H1 (cell line): ENCODE measurements around the gene TCN2. TPM values are rescaled to one million over a fixed set of nuclear protein-coding genes. Genes with fewer than 3 reads are reported as not detected.

Experiments used
- CTCF ChIA-PET: fragments of 300-600 bp; sonication (Branson Sonifier 250); formaldehyde crosslinking; loops from one replicate; lab custom pipeline; 2021; ENCODE audit not compliant: partially characterized antibody; lab: Charles Lee
- POLR2A ChIA-PET: fragments of 300-600 bp; sonication (Branson Sonifier 250); formaldehyde crosslinking; loops from one replicate; lab custom pipeline; 2021; ENCODE audit warnings: inconsistent platforms; ENCODE audit not compliant: partially characterized antibody; lab: Charles Lee
- DNase-seq, 2 experiments: peaks; one replicate each; pipeline versions ENCODE4 v3.0.0 to v3.0.0-alpha.2; 2010 to 2022; ENCODE audit warnings: low spot score in 2 of 2, low read depth in 1 of 2, mixed read lengths in 1 of 2
- FAIRE-seq: peaks from 2 replicates; lab custom pipeline; 2011; peaks lifted over from hg19 to GRCh38; lab: Jason Lieb, UNC
- H2AFZ ChIP-seq: 2 replicates; pipeline ENCODE4 v1.8.1; 2012; ENCODE audit warnings: low read length, inconsistent platforms
- H2AK5ac ChIP-seq: 2 replicates; pipeline ENCODE4 v1.6.1; 2013; ENCODE audit warnings: low read depth, low read length
- H2BK120ac ChIP-seq: replicated peaks from 2 replicates; pipeline ENCODE3; 2013; ENCODE audit warnings: low read depth, low read length, inconsistent platforms
- H2BK12ac ChIP-seq: 2 replicates; pipeline ENCODE4 v1.6.1; 2013; ENCODE audit warnings: low read depth, low read length
- H2BK15ac ChIP-seq: 2 replicates; pipeline ENCODE4 v1.6.1; 2013; ENCODE audit warnings: low read length
- H2BK20ac ChIP-seq: 2 replicates; pipeline ENCODE4 v1.6.1; 2013; ENCODE audit warnings: low read length
- H2BK5ac ChIP-seq: 2 replicates; pipeline ENCODE4 v1.6.1; 2013; ENCODE audit warnings: low read depth, low read length
- H3K14ac ChIP-seq: 2 replicates; pipeline ENCODE4 v1.6.1; 2013; ENCODE audit warnings: inconsistent platforms; ENCODE audit not compliant: insufficient read length
- H3K18ac ChIP-seq: 2 replicates; pipeline ENCODE4 v1.6.1; 2013; ENCODE audit warnings: low read length; ENCODE audit errors: extremely low read depth
- H3K23ac ChIP-seq: 2 replicates; pipeline ENCODE4 v1.6.1; 2013; ENCODE audit warnings: inconsistent platforms; ENCODE audit not compliant: insufficient read length
- H3K23me2 ChIP-seq: 2 replicates; pipeline ENCODE4 v1.6.1; 2013; ENCODE audit warnings: low read depth, low read length
- H3K27ac ChIP-seq: 2 replicates; pipeline ENCODE4 v1.6.1; 2011; ENCODE audit warnings: low read depth, low read length, inconsistent platforms
- H3K27me3 ChIP-seq, 4 experiments: replicated peaks in 1 of 4; 1 replicate in 1 of 4; 2 replicates in 3 of 4; pipeline versions ENCODE4 v1.6.1 to v1.8.1; 2011 to 2013; ENCODE audit warnings: low read length in 3 of 4, mild to moderate bottlenecking in 3 of 4, inconsistent platforms in 2 of 4, mixed read lengths in 2 of 4, moderate library complexity in 1 of 4; ENCODE audit not compliant: control insufficient read depth in 3 of 4, insufficient read depth in 3 of 4; ENCODE audit errors: extremely low read depth in 1 of 4
- H3K36me3 ChIP-seq, 4 experiments: 2 replicates each; pipeline versions ENCODE4 v1.6.1 to v1.8.1; 2011 to 2013; ENCODE audit warnings: mild to moderate bottlenecking in 4 of 4, low read length in 3 of 4, moderate library complexity in 2 of 4, control low read depth in 1 of 4, inconsistent platforms in 1 of 4; ENCODE audit not compliant: insufficient read depth in 4 of 4, control insufficient read depth in 2 of 4
- H3K4ac ChIP-seq: replicated peaks from 2 replicates; pipeline ENCODE3; 2013; ENCODE audit warnings: low read length, low read depth, mixed read lengths, inconsistent platforms; ENCODE audit not compliant: insufficient read length
- H3K4me1 ChIP-seq, 4 experiments: replicated peaks in 1 of 4; 1 replicate in 1 of 4; 2 replicates in 3 of 4; pipeline versions ENCODE4 v1.6.1 to v1.8.1; 2011 to 2013; ENCODE audit warnings: low read length in 3 of 4, inconsistent platforms in 2 of 4, mixed read lengths in 1 of 4; ENCODE audit not compliant: insufficient read depth in 4 of 4, control insufficient read depth in 3 of 4
- H3K4me2 ChIP-seq, 2 experiments: 2 replicates each; pipeline versions ENCODE4 v1.6.1 to v1.8.1; 2011 to 2013; ENCODE audit warnings: low read depth in 2 of 2, low read length in 2 of 2, control low read depth in 1 of 2, inconsistent platforms in 1 of 2, mild to moderate bottlenecking in 1 of 2; ENCODE audit not compliant: insufficient read depth in 1 of 2
- H3K4me3 ChIP-seq, 4 experiments: fragments of 200-600, 300-600 bp in 1 of 4; sonication (generic), shearing (Covaris generic), sonication (Bioruptor Twin) in 1 of 4; 2 replicates each; pipeline versions ENCODE4 v1.5.1 to v1.8.1; 2011 to 2016; ENCODE audit warnings: low read length in 4 of 4, low read depth in 3 of 4, control low read depth in 2 of 4, inconsistent platforms in 2 of 4, mild to moderate bottlenecking in 2 of 4, mixed read lengths in 1 of 4, moderate library complexity in 1 of 4; ENCODE audit not compliant: insufficient read depth in 2 of 4; ENCODE audit errors: extremely low read depth in 1 of 4
- H3K56ac ChIP-seq: replicated peaks from 2 replicates; pipeline ENCODE3; 2013; ENCODE audit warnings: low read depth, mild to moderate bottlenecking, mixed read lengths, low read length, inconsistent platforms; ENCODE audit not compliant: insufficient read length
- H3K79me1 ChIP-seq: 2 replicates; pipeline ENCODE4 v1.6.1; 2013; ENCODE audit warnings: low read depth, low read length, control low read depth
- H3K79me2 ChIP-seq, 2 experiments: 2 replicates each; pipeline versions ENCODE4 v1.6.1 to v1.8.1; 2012 to 2013; ENCODE audit warnings: low read length in 2 of 2, mild to moderate bottlenecking in 2 of 2, inconsistent platforms in 1 of 2; ENCODE audit not compliant: insufficient read depth in 2 of 2, control insufficient read depth in 1 of 2
- H3K9ac ChIP-seq, 4 experiments: replicated peaks in 1 of 4; 1 replicate in 1 of 4; 2 replicates in 3 of 4; pipeline versions ENCODE4 v1.6.1 to v1.8.1; 2011 to 2013; ENCODE audit warnings: low read depth in 3 of 4, low read length in 3 of 4, control low read depth in 2 of 4, mild to moderate bottlenecking in 2 of 4, moderate library complexity in 2 of 4, inconsistent platforms in 1 of 4; ENCODE audit errors: extremely low read depth in 1 of 4
- H3K9me3 ChIP-seq, 2 experiments: 2 replicates each; pipeline versions ENCODE4 v1.6.1 to v1.8.1; 2012 to 2013; ENCODE audit warnings: mild to moderate bottlenecking in 2 of 2, moderate library complexity in 2 of 2, control low read depth in 1 of 2, inconsistent platforms in 1 of 2, low read depth in 1 of 2, low read length in 1 of 2, mixed read lengths in 1 of 2; ENCODE audit not compliant: insufficient read depth in 2 of 2
- H4K20me1 ChIP-seq, 2 experiments: replicated peaks in 1 of 2; 2 replicates each; pipeline versions ENCODE3 to v1.8.1; 2011 to 2013; ENCODE audit warnings: inconsistent platforms in 2 of 2, low read length in 2 of 2, mild to moderate bottlenecking in 1 of 2; ENCODE audit not compliant: insufficient read depth in 2 of 2, control insufficient read depth in 1 of 2
- H4K5ac ChIP-seq: 2 replicates; pipeline ENCODE4 v1.6.1; 2013; ENCODE audit warnings: low read length, low read depth, mixed read lengths, inconsistent platforms; ENCODE audit not compliant: insufficient read length
- H4K8ac ChIP-seq: 2 replicates; pipeline ENCODE4 v1.8.0; 2013; ENCODE audit warnings: mild to moderate bottlenecking, moderate library complexity, low read length, inconsistent platforms; ENCODE audit not compliant: insufficient read depth; ENCODE audit errors: extremely low read depth
- H4K91ac ChIP-seq: replicated peaks from 2 replicates; pipeline ENCODE3; 2013; ENCODE audit warnings: low read length, mixed read lengths, inconsistent platforms; ENCODE audit not compliant: insufficient read length
- CBX8 ChIP-seq: fragments of 300-800, 300-1000 bp; sonication (generic); IDR thresholded peaks from 2 replicates; pipeline ENCODE4 v1.7.1; 2016; ENCODE audit warnings: low read depth, low read length, borderline replicate concordance
- GABPA ChIP-seq: IDR thresholded peaks from 2 replicates; pipeline ENCODE4 v1.6.1; 2011; ENCODE audit warnings: mild to moderate bottlenecking, low read length, moderate library complexity, borderline replicate concordance; ENCODE audit not compliant: insufficient read depth
- WGBS, 2 experiments: shearing (Covaris generic) in 1 of 2; methylation state at CpG; one replicate each; pipeline versions ENCODE4 v1.1.6 to v1.1.7; 2013 to 2015; ENCODE audit warnings: low lambda C conversion rate in 2 of 2, mixed read lengths in 2 of 2, inconsistent platforms in 1 of 2, low coverage in 1 of 2, missing lambda C conversion rate in 1 of 2; ENCODE audit not compliant: insufficient replicate concordance in 2 of 2, insufficient coverage in 1 of 2, insufficient read length in 1 of 2; ENCODE audit errors: extremely low coverage in 1 of 2, missing lambda C conversion rate in 1 of 2; 5-methylcytosine and 5-hydroxymethylcytosine counted together
- polyA plus RNA-seq, 7 experiments: library from polyadenylated mRNA; depleted of rRNA in 3 of 7; stranded (reverse) in 5 of 7; unstranded in 2 of 7; fragments of >200 nt in 5 of 7; fragments of 200-250 nt in 2 of 7; gene quantifications; 1 replicate in 5 of 7; 2 replicates in 1 of 7; 4 replicates in 1 of 7; pipeline versions ENCODE4 v1.2.1 to v1.2.3, GENCODE V29; 2011 to 2013; ENCODE audit warnings: missing spikeins in 2 of 7, mixed read lengths in 2 of 7
- total RNA-seq: library from RNA; stranded (reverse); fragmentation: NEBNext Ultra II Directional; extraction: Animal tissue kit (Norgen Biotek cat#: 25700); gene quantifications from 2 replicates; pipeline ENCODE4 v1.2.1, GENCODE V29; 2021

TCN2 gene
- total and polyA plus RNA-seq, 2 of the 8 experiments (the other 6 are each of a cell fraction or from before 2014, with no cell fraction given) = 30.0 to 87.8 TPM

DNA sequence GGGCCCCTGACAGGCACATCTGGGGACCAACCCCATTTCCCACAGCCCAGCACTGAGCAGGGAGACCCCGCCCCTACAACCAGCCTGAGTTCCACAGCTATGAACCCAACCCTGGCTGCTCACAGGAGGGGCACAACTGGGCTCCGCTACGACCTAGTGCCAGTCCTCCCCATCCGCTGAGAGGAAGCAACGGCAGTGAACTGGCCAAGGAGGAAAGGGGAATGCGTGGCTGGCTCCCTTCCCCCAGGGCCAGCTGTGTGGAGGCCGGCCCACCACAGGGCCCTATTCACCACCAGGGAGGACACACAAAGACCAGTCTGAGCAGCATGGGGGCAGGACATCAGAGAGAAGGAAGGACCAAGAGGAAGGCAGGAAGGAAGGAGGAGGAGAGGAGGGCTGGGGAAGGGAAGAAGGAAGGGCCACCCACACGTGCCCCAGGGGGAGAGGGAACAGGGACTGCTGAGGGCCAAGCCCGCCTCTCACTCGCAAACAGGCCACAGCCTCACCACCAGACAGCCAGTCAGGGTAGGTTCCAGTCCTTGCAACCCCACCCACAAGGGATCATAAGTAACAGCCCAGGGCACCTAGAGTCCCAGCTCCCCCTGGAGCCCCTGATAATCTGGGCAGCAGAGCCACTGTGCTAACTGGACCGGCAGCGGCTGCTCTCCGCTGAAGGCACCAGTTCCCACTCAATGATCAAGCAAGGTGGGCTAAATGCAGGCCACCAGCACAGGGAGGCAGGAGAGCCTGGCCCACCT is 24.0 kb upstream of the TCN2 start:
- H4K20me1 ChIP-seq = peaks cover 9 to 28% of the 10 kb centered on the region in 2 experiments
- H2BK5ac ChIP-seq = no peak overlapping the region
- no peak overlapping the region for H3K27ac ChIP-seq
- no peak overlapping the region for H4K5ac ChIP-seq
- no peak overlapping the region for H3K4me2 ChIP-seq
- WGBS, 2 experiments = 95% methylated on average over 11 of the region's 13 CpGs; no CpG with 5 or more reads in 1 of the 2 experiments
- H3K4me3 ChIP-seq = no peak overlapping the region
- no peaks in the 10 kb centered on the region for H3K79me2 ChIP-seq
- peaks cover 50 to 88% (median 82%) of the 10 kb centered on the region in 4 experiments for H3K36me3 ChIP-seq
- no peak overlapping the region for H3K18ac ChIP-seq
- H3K4me1 ChIP-seq = no peaks in the 10 kb centered on the region; a peak in 1 of 7 replicates
- H2AK5ac ChIP-seq = no peak overlapping the region
- no peak overlapping the region for H3K14ac ChIP-seq
- DNase-seq (no peak), FAIRE-seq (no peak)
- no peaks in the 10 kb centered on the region for H3K27me3 ChIP-seq
- TF ChIP-seq CBX8 (no peak), GABPA (no peak)
- no peak overlapping the region for H4K91ac ChIP-seq
- H3K9ac ChIP-seq = no peak overlapping the region; a peak in 1 of 7 replicates
- H3K23me2 ChIP-seq = no peaks in the 10 kb centered on the region
- H2BK15ac ChIP-seq = no peak overlapping the region
- H3K56ac ChIP-seq = no peak overlapping the region
- no peaks in the 10 kb centered on the region; the same call in none of the 2 replicates for H3K79me1 ChIP-seq
- no peak overlapping the region for H2BK20ac ChIP-seq
- no peak overlapping the region for H2BK120ac ChIP-seq
- H3K9me3 ChIP-seq = no peaks in the 10 kb centered on the region
- H2AFZ ChIP-seq = no peak overlapping the region
- ChIA-PET POLR2A (interaction anchor here (0.6 to 3.4 kb wide), 6 partner anchors 7 to 228 kb away, joined by 3 to 21 read pairs (median 6); partner anchors contain the start of gene PES1), CTCF (interaction anchor here (0.6 to 7.3 kb wide), 11 partner anchors 8 to 162 kb away, joined by 3 to 40 read pairs (median 3); partner anchors contain the start of gene PES1)
- H2BK12ac ChIP-seq = no peak overlapping the region
- no peak overlapping the region for H3K23ac ChIP-seq
- no peak overlapping the region for H4K8ac ChIP-seq
- H3K4ac ChIP-seq = no peak overlapping the region
